HL-60 (cell line): Measurements from ENCODE around the gene FKBP11.

ENCODE experiments used
- DNase-seq, 2 experiments: peaks; one replicate each; pipeline ENCODE4 v3.0.0-alpha.2; 2010 to 2020; ENCODE audit warnings: low read depth in 1 of 2, low spot score in 1 of 2
- H3K27ac ChIP-seq: fragments of 250-450 bp; sonication (Bioruptor Pico); replicated peaks from 2 replicates; pipeline ENCODE4 v1.5.1; 2020; ENCODE audit warnings: mild to moderate bottlenecking, moderate library complexity
- H3K27me3 ChIP-seq: fragments of 250-450 bp; sonication (Bioruptor Pico); 2 replicates; pipeline ENCODE4 v1.5.1; 2021; ENCODE audit warnings: mild to moderate bottlenecking, moderate library complexity; ENCODE audit not compliant: insufficient read depth, poor library complexity, severe bottlenecking
- H3K4me3 ChIP-seq: replicated peaks from 2 replicates; pipeline ENCODE4 v1.5.1; 2011; ENCODE audit warnings: mild to moderate bottlenecking, control low read depth, low read length; ENCODE audit not compliant: insufficient read depth
- CTCF ChIP-seq: IDR thresholded peaks from one replicate; pipeline ENCODE4 v1.5.1; 2011; ENCODE audit warnings: low read length, control low read depth, inconsistent platforms; ENCODE audit not compliant: insufficient read depth
- GABPA ChIP-seq: IDR thresholded peaks from 2 replicates; pipeline ENCODE4 v1.6.1; 2012; ENCODE audit warnings: low read depth
- POLR2AphosphoS5 ChIP-seq: IDR thresholded peaks from 2 replicates; pipeline ENCODE4 v1.6.1; 2012; ENCODE audit warnings: low read depth
- REST ChIP-seq: IDR thresholded peaks from 2 replicates; pipeline ENCODE4 v1.6.1; 2012; ENCODE audit warnings: low read depth; ENCODE audit not compliant: insufficient replicate concordance
- SPI1 ChIP-seq: IDR thresholded peaks from 2 replicates; pipeline ENCODE4 v1.6.1; 2012; ENCODE audit warnings: low read depth, mild to moderate bottlenecking, borderline replicate concordance

Gene FKBP11

GRCh38 chr12:48965298-48965838 is 40.1 kb upstream of the FKBP11 start:
- no peak overlapping the region for H3K4me3 ChIP-seq
- DNase-seq, result no peak
- peaks cover 10% of the 10 kb centered on the region for H3K27me3 ChIP-seq
- H3K27ac ChIP-seq, result no peak overlapping the region
- no peak for TF ChIP-seq REST
- TF ChIP-seq SPI1, result no peak
- TF ChIP-seq GABPA, result no peak
- TF ChIP-seq POLR2AphosphoS5, result no peak
- TF ChIP-seq CTCF, result no peak

GRCh38 chr12:48961801-48962200 is 36.5 kb upstream of the FKBP11 start:
- Histone ChIP-seq H3K27ac (no peak overlapping the region), H3K27me3 (no peaks in the 10 kb centered on the region), H3K4me3 (no peak overlapping the region)
- TF ChIP-seq REST, result no peak
- no peak for TF ChIP-seq GABPA
- TF ChIP-seq SPI1, result no peak
- TF ChIP-seq POLR2AphosphoS5, result no peak
- TF ChIP-seq CTCF, result no peak
- DNase-seq, result no peak

- H3K27me3 ChIP-seq, result no peaks in the 10 kb centered on the region
- TF ChIP-seq GABPA, result no peak
- no peak for TF ChIP-seq CTCF
- TF ChIP-seq POLR2AphosphoS5, result no peak
- no peak for TF ChIP-seq REST
- TF ChIP-seq SPI1, result no peak
- no peak overlapping the region for H3K27ac ChIP-seq
- no peak overlapping the region for H3K4me3 ChIP-seq
- DNase-seq, result no peak
These were observed 36.0 kb upstream of the FKBP11 start for GRCh38 chr12:48961331-48961730.
